ENCODE results near the gene SUGCT. TPM values are rescaled to one million over a fixed set of nuclear protein-coding genes. Genes with fewer than 3 reads are reported as not detected.

The SUGCT gene
- total RNA-seq, 1 experiment from 2014 or later: 1.6 TPM

- intact Hi-C loops (cut with micrococcal nuclease; ENCODE audit: unreplicated experiment): no loop called here
- no peak for TF ChIP-seq CTCF (IDR thresholded peaks at IDR 0.05; ENCODE audit: unreplicated experiment)
- Mint-ChIP-seq H3K27me3 (ENCODE audit: unreplicated experiment) (peaks cover 13% of the 10 kb centered on the region), H3K9me3 (ENCODE audit: low read depth, unreplicated experiment) (peaks cover 3% of the 10 kb centered on the region), H3K36me3 (ENCODE audit: insufficient read depth, unreplicated experiment) (no peaks in the 10 kb centered on the region), H3K4me1 (ENCODE audit: low read depth, unreplicated experiment) (no peaks in the 10 kb centered on the region), H3K27ac (ENCODE audit: unreplicated experiment) (no peak overlapping the region), H3K4me3 (ENCODE audit: low read depth, unreplicated experiment) (no peak overlapping the region)
- no TSS peak for BruUV-seq (replicated peaks)
- CTCF ChIA-PET: no interaction called here
- no peak for DNase-seq
These were observed 392.3 kb downstream of the SUGCT start for GRCh38 chr7:40526951-40527715.

- CTCF ChIA-PET: no interaction called here
- Mint-ChIP-seq H3K4me1 (ENCODE audit: low read depth, unreplicated experiment) (no peaks in the 10 kb centered on the region), H3K27ac (ENCODE audit: unreplicated experiment) (no peak overlapping the region), H3K27me3 (ENCODE audit: unreplicated experiment) (peaks cover 13% of the 10 kb centered on the region), H3K9me3 (ENCODE audit: low read depth, unreplicated experiment) (peaks cover 3% of the 10 kb centered on the region), H3K4me3 (ENCODE audit: low read depth, unreplicated experiment) (no peak overlapping the region), H3K36me3 (ENCODE audit: insufficient read depth, unreplicated experiment) (no peaks in the 10 kb centered on the region)
- no peak for DNase-seq
- no TSS peak for BruUV-seq (replicated peaks)
- intact Hi-C loops (cut with micrococcal nuclease; ENCODE audit: unreplicated experiment): no loop called here
- no peak for TF ChIP-seq CTCF (IDR thresholded peaks at IDR 0.05; ENCODE audit: unreplicated experiment)
These were observed 392.9 kb downstream of the SUGCT start for GRCh38 chr7:40527723-40528122.

GRCh38 chr7:40530292-40530691 is 395.5 kb downstream of the SUGCT start:
- Mint-ChIP-seq H3K9me3 (ENCODE audit: low read depth, unreplicated experiment) (peaks cover 3% of the 10 kb centered on the region), H3K27ac (ENCODE audit: unreplicated experiment) (no peak overlapping the region), H3K27me3 (ENCODE audit: unreplicated experiment) (peaks cover 13% of the 10 kb centered on the region), H3K4me3 (ENCODE audit: low read depth, unreplicated experiment) (no peak overlapping the region), H3K36me3 (ENCODE audit: insufficient read depth, unreplicated experiment) (no peaks in the 10 kb centered on the region), H3K4me1 (ENCODE audit: low read depth, unreplicated experiment) (no peaks in the 10 kb centered on the region)
- no TSS peak for BruUV-seq (replicated peaks)
- intact Hi-C loops (cut with micrococcal nuclease; ENCODE audit: unreplicated experiment): no loop called here
- CTCF ChIA-PET: no interaction called here
- DNase-seq: no peak
- TF ChIP-seq CTCF (IDR thresholded peaks at IDR 0.05; ENCODE audit: unreplicated experiment): no peak

GRCh38 chr7:40531956-40532355 is 397.2 kb downstream of the SUGCT start:
- no peaks in the 10 kb centered on the region for H3K4me1 Mint-ChIP-seq (ENCODE audit: low read depth, unreplicated experiment)
- TF ChIP-seq CTCF (IDR thresholded peaks at IDR 0.05; ENCODE audit: unreplicated experiment): no peak
- peaks cover 3% of the 10 kb centered on the region for H3K9me3 Mint-ChIP-seq (ENCODE audit: low read depth, unreplicated experiment)
- DNase-seq: no peak
- BruUV-seq (replicated peaks): no TSS peak
- H3K27me3 Mint-ChIP-seq (ENCODE audit: unreplicated experiment): peaks cover 13% of the 10 kb centered on the region
- no peaks in the 10 kb centered on the region for H3K36me3 Mint-ChIP-seq (ENCODE audit: insufficient read depth, unreplicated experiment)
- no peak overlapping the region for H3K4me3 Mint-ChIP-seq (ENCODE audit: low read depth, unreplicated experiment)
- intact Hi-C loops (cut with micrococcal nuclease; ENCODE audit: unreplicated experiment): no loop called here
- CTCF ChIA-PET: no interaction called here
- H3K27ac Mint-ChIP-seq (ENCODE audit: unreplicated experiment): no peak overlapping the region

Measured in Calu3 (cell line).